ENCODE data around the gene ALKBH6.

- TF ChIP-seq, protein P1, sequence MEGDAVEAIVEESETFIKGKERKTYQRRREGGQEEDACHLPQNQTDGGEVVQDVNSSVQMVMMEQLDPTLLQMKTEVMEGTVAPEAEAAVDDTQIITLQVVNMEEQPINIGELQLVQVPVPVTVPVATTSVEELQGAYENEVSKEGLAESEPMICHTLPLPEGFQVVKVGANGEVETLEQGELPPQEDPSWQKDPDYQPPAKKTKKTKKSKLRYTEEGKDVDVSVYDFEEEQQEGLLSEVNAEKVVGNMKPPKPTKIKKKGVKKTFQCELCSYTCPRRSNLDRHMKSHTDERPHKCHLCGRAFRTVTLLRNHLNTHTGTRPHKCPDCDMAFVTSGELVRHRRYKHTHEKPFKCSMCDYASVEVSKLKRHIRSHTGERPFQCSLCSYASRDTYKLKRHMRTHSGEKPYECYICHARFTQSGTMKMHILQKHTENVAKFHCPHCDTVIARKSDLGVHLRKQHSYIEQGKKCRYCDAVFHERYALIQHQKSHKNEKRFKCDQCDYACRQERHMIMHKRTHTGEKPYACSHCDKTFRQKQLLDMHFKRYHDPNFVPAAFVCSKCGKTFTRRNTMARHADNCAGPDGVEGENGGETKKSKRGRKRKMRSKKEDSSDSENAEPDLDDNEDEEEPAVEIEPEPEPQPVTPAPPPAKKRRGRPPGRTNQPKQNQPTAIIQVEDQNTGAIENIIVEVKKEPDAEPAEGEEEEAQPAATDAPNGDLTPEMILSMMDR (IDR thresholded peaks at IDR 0.05): no peak
- no peak for TF ChIP-seq EZH2phosphoT487 (IDR thresholded peaks at IDR 0.05)
- peak; percentile 28 for TF ChIP-seq EZH2 (IDR thresholded peaks at IDR 0.05)
These were observed 18.7 kb downstream of the ALKBH6 start, which contains the start of gene SDHAF1 for GRCh38 chr19:35995048-35995993.

All from neural progenitor cell (in vitro differentiated cells).